Measurements from ENCODE around the gene ALX4. TPM values are rescaled to one million over a fixed set of nuclear protein-coding genes. Genes with fewer than 3 reads are reported as not detected.

ALX4 gene
- total RNA-seq, 1 donor from 2014 or later: 0.05 TPM

DNA sequence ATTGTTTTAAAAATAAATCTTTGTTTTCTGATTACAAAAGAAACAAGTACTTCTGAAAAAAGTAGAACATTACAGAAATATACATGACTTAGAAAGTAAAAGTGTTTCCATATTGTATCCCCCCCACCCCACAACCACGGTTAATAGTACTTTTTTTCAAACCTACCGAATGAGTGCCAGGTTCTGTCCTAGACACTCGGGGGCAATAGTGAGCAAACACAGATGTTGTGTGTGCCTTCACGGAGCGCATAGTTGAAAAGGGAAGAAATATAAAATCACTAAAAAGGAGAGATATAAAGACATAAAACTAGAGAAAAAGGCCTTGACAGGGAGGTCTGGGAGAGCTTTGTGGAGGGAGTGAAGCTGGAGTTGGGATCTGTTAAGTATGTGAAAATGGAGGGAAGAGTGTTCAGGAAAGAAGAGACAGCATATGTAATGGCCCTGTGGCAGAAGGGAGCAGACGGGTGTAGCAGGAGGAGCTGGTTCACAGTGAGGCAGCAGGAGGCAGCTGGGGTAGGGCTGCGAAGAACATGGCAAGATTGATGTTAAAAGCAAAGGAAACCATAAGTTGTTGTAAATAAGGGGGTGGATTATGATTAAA is 42.1 kb upstream of the ALX4 start:
- peaks cover 20% of the 10 kb centered on the region for H3K4me1 Mint-ChIP-seq
- H3K36me3 Mint-ChIP-seq (ENCODE audit: low read depth): no peaks in the 10 kb centered on the region
- peaks cover 23% of the 10 kb centered on the region for H3K27me3 Mint-ChIP-seq (ENCODE audit: low read depth)
- no peaks in the 10 kb centered on the region for H3K9me3 Mint-ChIP-seq
- DNase-seq (ENCODE audit: low read depth, low spot score): no peak
- no peak overlapping the region for H3K27ac Mint-ChIP-seq (ENCODE audit: unreplicated experiment)
- peak; percentile 24 for TF ChIP-seq CTCF (conservative IDR thresholded peaks at IDR 0.05)
- H3K4me3 Mint-ChIP-seq: no peak overlapping the region

- no peak overlapping the region for H3K4me3 Mint-ChIP-seq
- peaks cover 24% of the 10 kb centered on the region for H3K4me1 Mint-ChIP-seq
- no peak for TF ChIP-seq CTCF (conservative IDR thresholded peaks at IDR 0.05)
- H3K27ac Mint-ChIP-seq (ENCODE audit: unreplicated experiment): no peak overlapping the region
- no peaks in the 10 kb centered on the region for H3K9me3 Mint-ChIP-seq
- no peak for DNase-seq (ENCODE audit: low read depth, low spot score)
- H3K36me3 Mint-ChIP-seq (ENCODE audit: low read depth): no peaks in the 10 kb centered on the region
- peaks cover 30% of the 10 kb centered on the region for H3K27me3 Mint-ChIP-seq (ENCODE audit: low read depth)
Measured at GRCh38 chr11:44351006-44351660, 41.2 kb upstream of the ALX4 start.

- Mint-ChIP-seq H3K36me3 (ENCODE audit: low read depth) (no peaks in the 10 kb centered on the region), H3K27ac (ENCODE audit: unreplicated experiment) (no peak overlapping the region), H3K4me3 (no peak overlapping the region), H3K27me3 (ENCODE audit: low read depth) (peaks cover 38% of the 10 kb centered on the region), H3K4me1 (peaks cover 24% of the 10 kb centered on the region), H3K9me3 (no peaks in the 10 kb centered on the region)
- TF ChIP-seq CTCF (conservative IDR thresholded peaks at IDR 0.05): no peak
- DNase-seq (ENCODE audit: low read depth, low spot score): no peak
Measured at GRCh38 chr11:44349328-44349727, 39.4 kb upstream of the ALX4 start.

DNA sequence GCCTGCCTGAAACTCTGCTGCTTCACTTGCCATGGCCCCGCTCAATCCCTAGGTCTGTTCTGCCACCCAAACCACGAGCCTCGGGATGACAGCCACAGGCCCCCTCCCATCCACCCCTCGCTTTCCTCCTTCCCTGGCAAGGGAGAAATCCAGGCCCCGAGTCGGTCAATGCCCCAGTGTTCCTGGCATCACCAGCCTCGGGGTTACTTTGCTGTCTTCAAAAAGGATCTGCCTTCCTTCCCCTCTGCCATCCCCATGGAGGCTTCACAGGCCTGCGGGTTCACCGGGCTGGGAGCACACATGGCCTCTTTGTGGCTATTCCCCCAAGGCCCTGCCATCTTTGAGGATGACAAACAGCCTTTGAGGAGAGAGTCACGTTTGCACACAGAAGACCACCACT is 38.8 kb upstream of the ALX4 start:
- H3K4me1 Mint-ChIP-seq: peaks cover 24% of the 10 kb centered on the region
- no peak overlapping the region for H3K4me3 Mint-ChIP-seq
- no peak overlapping the region for H3K27ac Mint-ChIP-seq (ENCODE audit: unreplicated experiment)
- no peaks in the 10 kb centered on the region for H3K9me3 Mint-ChIP-seq
- H3K36me3 Mint-ChIP-seq (ENCODE audit: low read depth): no peaks in the 10 kb centered on the region
- H3K27me3 Mint-ChIP-seq (ENCODE audit: low read depth): peaks cover 42% of the 10 kb centered on the region
- DNase-seq (ENCODE audit: low read depth, low spot score): no peak
- no peak for TF ChIP-seq CTCF (conservative IDR thresholded peaks at IDR 0.05)

DNA sequence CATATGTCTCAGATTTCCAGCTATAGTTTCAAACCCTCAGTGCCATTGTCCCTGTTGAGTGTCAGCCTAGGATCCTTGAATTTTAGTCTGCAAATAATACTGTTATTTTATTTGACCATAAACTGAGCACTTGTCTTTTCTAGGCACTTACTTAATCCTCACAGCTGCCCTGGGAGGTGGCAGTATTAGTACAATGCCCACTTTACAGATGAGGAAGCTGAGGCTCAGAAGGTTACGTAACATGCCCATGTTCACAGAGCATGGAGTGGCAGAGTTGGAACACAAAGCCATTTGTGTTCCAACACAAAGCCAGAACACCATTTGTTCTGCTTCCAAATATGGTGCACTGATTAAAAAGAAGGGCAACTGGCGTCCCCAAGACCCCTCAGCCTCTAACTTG is 38.2 kb upstream of the ALX4 start:
- H3K4me3 Mint-ChIP-seq: no peak overlapping the region

More for the DNA sequence above, 38.2 kb upstream of the ALX4 start:
- Mint-ChIP-seq H3K27ac (ENCODE audit: unreplicated experiment) (no peak overlapping the region), H3K27me3 (ENCODE audit: low read depth) (peaks cover 46% of the 10 kb centered on the region), H3K9me3 (no peaks in the 10 kb centered on the region), H3K4me1 (peaks cover 24% of the 10 kb centered on the region), H3K36me3 (ENCODE audit: low read depth) (no peaks in the 10 kb centered on the region)
- TF ChIP-seq CTCF (conservative IDR thresholded peaks at IDR 0.05): no peak
- DNase-seq (ENCODE audit: low read depth, low spot score): no peak

All from neural crest cell (in vitro differentiated cells).